Activated CD8-positive, alpha-beta memory T cell treated with anti-CD3 and anti-CD28 coated beads for 24 hours (primary cell): ENCODE measurements around the gene TSTD2.
"Not testable (repeated sequence)": the region's sequence is repeated elsewhere in the genome, so short reads cannot be mapped to it uniquely, and the experiment has no call there.

Source experiments
- DNase-seq: peaks from one replicate; pipeline ENCODE4 v3.0.0-alpha.2; 2020

TSTD2 gene

GRCh38 chr9:97581590-97581989 is 51.6 kb downstream of the TSTD2 start:
- DNase-seq: not testable (repeated sequence)

GRCh38 chr9:97579914-97580313 is 53.3 kb downstream of the TSTD2 start:
- no peak for DNase-seq

- no peak for DNase-seq
Observed at GRCh38 chr9:97578846-97579245, 54.3 kb downstream of the TSTD2 start.

DNA sequence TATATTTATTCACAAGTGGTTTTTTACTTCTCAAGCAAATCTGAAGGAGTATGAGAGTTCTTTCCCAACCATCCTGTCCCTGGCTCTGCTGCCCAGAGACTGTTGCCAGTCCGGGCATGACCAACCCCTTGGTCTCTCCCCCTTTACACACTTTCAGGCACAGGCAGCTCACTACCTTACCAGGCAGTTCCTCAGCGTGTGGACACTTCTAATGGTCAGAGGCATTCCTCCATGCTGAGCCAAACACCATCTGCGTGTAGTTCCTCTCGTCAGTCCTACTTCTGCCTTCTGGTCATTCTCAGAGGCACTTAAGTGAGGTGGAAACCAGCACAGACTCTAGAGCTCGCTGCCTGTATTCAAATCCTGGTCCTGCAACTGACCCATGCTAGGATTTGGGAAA is 56.1 kb downstream of the TSTD2 start:
- peak; percentile 11 for DNase-seq

DNA sequence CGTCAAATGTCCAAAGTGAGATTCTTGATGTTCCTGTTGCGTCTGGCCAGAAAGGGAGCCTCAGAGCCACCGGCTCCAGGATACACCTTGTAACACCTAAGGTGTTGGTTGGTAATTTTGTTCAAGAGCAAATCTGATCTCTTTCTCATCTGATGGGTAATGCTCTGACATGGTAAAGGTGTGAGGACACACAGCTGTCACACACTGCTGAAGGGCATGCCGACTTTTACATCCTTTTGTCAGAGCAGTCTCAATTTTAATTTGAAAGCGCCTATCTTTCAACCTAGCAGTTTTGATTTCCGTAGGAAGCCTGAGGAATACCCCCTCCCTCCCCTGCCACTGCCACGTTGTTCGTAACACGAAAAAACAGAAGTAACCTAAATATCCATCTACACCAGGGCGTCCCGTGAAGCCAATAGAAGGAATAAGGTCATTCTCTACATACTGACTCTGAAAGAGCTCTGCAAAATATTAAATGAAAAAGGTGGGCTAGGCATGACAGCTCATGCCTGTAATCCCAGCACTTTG is 57.4 kb downstream of the TSTD2 start:
- peak; percentile 21 for DNase-seq

- peak; percentile 71 for DNase-seq
Observed at GRCh38 chr9:97574921-97575672, 58.1 kb downstream of the TSTD2 start.

DNA sequence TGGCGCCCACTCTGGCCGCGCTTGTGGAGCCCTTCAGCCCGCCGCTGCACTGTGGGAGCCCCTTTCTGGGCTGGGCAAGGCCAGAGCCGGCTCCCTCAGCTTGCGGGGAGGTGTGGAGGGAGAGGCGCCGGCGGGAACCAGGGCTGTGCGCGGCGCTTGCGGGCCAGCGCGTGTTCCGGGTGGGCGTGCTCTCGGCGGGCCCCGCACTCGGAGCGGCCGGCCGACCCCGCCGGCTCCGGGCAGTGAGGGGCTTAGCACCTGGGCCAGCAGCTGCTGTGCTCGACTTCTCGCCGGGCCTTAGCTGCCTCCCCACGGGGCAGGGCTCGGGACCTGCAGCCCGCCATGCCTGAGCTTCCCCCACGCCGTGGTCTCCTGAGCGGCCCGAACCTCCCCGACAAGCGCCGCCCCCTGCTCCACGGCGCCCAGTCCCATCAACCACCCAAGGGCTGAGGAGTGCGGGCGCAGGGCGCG is 59.0 kb downstream of the TSTD2 start:
- DNase-seq: not testable (repeated sequence)

- no peak for DNase-seq
Observed at GRCh38 chr9:97573482-97574073, 59.6 kb downstream of the TSTD2 start.

DNA sequence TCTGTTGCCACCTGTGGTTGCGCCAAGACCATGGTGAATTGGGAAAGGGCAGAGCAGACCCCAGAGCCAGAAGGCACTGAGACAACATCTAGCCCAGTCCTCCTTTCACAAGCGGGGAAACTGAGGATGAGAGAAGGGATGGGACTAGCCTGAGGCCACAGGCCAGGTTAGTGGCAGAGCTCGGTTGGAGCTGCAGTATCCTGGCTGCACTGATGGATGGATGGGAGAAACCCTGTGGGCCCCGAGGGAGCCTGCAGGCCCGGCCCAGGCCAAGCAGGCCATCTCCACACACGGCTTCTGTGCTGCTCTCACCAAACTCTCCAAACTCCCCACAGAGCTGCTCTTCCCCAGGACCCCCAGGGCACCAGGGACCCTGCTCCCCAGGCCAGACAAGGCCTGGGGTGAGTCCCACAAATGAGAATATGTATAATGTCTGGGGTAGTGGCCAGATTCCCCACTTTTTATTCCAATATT is 60.2 kb downstream of the TSTD2 start:
- DNase-seq: no peak

DNA sequence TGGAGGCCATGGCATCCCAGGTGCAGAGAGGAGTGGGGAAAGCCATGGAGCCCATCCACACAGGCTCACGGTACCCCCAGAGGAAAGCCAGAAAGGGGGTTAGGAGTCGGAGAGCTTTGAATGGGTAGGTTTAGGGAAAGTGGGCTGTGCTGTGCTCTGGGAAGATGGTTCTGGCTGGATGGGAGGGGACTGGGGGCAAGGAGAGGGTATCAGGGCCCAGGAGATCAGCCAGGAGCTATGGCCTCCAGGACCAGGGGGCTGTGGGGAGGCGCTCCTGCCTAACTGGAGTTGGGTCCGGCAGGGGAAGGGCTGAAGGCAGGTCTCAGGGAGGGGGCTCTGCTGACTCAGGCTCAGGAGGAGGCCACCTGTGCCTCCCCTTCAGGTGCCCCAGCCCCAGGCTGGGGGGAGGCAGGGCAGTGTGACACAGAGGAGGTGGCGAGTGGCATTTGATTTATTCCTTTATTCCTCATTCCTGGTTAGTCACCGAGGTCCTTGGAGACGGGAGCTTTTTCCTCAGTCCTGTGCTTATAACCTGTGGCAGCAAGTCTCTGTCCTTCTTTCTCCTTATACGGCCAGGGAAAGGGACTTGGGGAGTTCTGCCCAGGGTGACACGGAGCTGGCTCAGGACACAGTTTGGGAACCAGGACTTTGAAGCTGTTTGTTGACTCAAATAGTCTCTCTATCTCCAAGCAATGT is 60.8 kb downstream of the TSTD2 start:
- DNase-seq: no peak

- DNase-seq: no peak
Observed at GRCh38 chr9:97571664-97572063, 61.5 kb downstream of the TSTD2 start.

DNA sequence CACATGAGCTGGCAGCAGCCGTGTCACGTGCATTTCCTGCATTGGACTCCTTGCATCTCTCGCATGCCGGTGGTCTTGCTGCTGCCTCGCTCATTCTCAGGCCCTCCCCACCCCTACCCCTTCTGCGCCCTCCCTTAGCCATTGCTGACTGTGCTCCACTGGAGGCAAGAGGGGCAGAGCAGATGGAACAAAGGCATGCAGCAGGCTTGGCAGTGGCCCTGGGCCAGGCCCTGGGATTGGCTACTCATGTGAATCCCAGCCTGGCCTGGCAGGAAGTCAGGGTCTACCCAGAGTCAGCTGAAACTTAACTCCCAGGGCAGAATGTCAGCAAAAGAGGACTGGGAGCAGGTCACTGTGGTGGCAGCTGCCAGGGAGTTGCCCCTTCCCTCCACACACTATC is 62.3 kb downstream of the TSTD2 start:
- DNase-seq: no peak

GRCh38 chr9:97568461-97569275 is 64.5 kb downstream of the TSTD2 start:
- peak; percentile 26 for DNase-seq

DNA sequence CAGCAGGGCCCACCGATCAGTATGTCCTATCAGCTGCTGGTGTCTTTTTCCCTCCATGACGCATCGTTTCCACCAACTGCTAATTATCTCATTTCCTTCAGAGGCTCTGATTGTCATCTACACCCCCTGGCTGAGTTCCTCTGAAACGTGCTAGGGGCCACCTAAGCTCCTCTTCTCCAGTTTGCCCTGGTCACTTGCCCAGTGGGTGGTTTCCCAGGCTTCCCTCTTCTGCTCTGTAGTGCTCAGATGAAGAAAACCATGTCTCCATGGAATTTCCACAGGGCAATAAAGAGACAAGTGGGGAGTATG is 65.3 kb downstream of the TSTD2 start:
- no peak for DNase-seq

DNA sequence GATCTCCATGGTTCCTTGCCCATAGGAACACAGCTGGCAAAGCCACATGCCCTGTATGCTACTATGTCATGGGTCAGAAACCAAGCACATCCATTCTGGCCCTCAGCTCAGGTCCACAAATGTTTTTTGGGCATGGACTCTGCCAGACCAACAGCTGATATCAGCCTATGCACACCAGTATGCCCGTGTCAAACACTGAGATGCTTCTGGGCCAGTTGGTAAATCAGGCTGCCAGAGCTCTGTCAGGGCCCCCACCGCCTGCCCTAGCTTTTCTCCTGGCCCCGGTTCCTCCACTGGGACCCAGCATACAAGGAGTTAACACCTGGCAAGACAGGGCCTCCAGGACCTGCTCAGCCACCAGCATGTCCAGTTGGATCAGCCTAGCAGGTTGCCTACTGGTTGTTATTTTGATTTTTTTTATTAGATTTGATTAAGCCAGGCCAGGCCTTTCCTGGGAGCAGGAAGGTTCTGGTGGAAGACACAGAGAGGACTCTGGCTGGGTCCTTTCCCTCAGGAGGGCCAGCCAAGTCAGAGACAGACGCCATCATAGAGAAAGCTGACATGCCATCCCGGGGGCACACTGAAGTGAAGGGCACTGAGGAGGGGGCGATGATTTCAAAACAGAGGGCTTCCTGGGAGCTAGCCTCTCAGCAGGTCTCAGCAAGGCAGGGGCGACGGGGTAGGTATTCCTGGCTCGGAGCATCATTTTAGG is 65.8 kb downstream of the TSTD2 start:
- peak; percentile 35 for DNase-seq

DNA sequence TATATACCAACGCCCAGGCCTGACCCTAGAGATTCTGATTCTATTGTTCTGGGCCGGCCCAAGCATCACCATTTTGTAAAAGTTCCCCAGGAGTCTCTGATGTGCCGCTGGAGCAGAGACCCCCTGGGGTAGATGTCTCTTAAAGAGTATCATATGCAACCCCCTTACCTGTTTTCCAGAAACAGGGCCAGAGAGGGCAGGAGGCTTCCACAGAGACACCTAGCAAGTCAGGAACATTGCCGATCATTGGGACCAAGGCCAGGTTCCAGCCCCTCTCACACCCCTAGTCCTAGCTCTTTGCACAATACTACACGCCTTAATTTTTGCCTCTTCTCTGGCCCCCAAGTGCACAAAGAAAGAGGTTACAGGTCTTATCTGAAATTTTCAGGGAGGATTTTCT is 67.9 kb downstream of the TSTD2 start:
- DNase-seq: no peak

DNA sequence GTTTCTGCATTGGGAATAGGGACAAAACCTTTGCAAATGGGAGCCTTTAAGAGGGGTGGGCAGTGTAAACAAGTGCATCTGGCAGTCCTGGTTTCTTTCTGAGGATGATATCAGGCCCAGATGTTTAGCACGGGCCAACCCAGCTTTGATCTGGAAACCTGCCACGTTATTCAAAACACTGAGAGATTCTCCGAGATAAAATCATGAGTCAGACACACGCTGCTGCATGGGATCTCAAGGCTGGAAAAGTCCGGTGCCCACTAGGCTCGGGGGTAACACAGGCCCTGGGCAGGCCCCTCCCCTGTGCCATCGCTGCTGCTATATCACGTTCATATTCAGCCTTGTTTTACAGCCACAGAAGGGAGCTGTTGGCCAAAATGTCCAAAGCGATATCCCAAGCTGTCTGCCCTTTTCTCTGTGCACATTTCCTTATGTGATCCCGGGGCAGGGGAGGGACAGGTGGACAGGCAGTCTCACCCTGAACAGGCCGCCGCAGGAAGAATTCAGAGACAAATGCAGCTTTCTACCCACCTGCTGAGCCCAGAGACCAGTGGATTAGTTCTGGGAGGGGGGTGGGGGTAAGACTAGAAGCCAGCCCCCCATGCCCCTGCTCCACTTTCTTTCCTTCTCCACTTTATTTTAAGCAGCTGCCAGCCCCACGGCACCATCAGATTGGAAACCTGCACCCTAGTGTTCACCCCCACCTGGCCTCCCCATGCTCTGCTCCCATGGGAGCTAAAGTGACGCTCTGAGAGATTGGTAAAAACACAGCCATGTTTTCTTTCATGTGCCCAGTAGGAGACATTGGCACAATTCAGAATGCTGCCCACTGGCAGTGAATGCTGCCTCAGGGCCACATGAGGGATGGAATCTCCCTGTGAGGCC is 68.6 kb downstream of the TSTD2 start:
- DNase-seq: peak; percentile 26

GRCh38 chr9:97563458-97564135 is 69.6 kb downstream of the TSTD2 start:
- peak; percentile 35 for DNase-seq

GRCh38 chr9:97562542-97562941 is 70.6 kb downstream of the TSTD2 start:
- peak; percentile 26 for DNase-seq

- DNase-seq: no peak
Observed at GRCh38 chr9:97561501-97561900, 71.7 kb downstream of the TSTD2 start.

DNA sequence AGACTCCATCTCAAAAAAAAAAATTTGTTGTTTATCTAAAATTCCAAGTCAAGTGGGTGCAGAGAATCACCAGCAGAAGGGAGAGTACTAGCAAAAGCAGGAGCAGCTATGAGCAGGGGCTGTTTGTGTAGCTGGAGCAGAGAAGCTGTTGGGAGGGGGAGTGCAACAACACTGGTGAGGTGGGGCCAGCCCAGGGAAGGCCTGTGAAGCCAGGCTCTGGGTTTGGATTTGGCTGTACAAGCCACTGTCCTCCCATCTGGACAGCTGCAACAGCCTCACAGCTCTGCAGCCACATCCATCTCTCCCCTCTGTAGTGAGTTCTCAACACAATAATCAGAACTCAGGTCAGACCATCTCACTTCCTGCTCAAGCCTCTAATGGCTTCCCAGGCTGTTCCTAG is 72.3 kb downstream of the TSTD2 start:
- DNase-seq: no peak
